HepG2 (cell line): Measurements from ENCODE around the gene CLEC3A. TPM values are rescaled to one million over a fixed set of nuclear protein-coding genes. Genes with fewer than 3 reads are reported as not detected.

Experiments used
- ETS1 ChIP-seq: sonication (generic); formaldehyde crosslinking; IDR thresholded peaks from 2 replicates; pipeline ENCODE4 v1.4.0; 2020; ENCODE audit warnings: missing genetic modification reagents
- HOMEZ ChIP-seq: IDR thresholded peaks from 2 replicates; pipeline ENCODE4 v1.6.1; 2016; ENCODE audit warnings: low read depth
- MIXL1 ChIP-seq: IDR thresholded peaks from 2 replicates; pipeline ENCODE4 v1.6.1; 2016
- MTA1 ChIP-seq: sonication (generic); formaldehyde crosslinking; IDR thresholded peaks from 2 replicates; pipeline ENCODE4 v1.4.0; 2020; ENCODE audit warnings: missing genetic modification reagents, mild to moderate bottlenecking, borderline replicate concordance
- PTBP1 ChIP-seq: fragments of 200-400 bp; formaldehyde crosslinking; IDR thresholded peaks from 2 replicates; pipeline ENCODE4 v1.6.1; 2018; ENCODE audit warnings: low read length, low read depth; ENCODE audit not compliant: poor library complexity, severe bottlenecking
- RFX5 ChIP-seq: IDR thresholded peaks from 2 replicates; pipeline ENCODE4 v1.6.1; 2011; ENCODE audit warnings: low read depth, low read length, improper control_type of control experiment
- RXRA ChIP-seq: sonication (generic); formaldehyde crosslinking; IDR thresholded peaks from 2 replicates; pipeline ENCODE4 v1.5.1; 2020; ENCODE audit warnings: missing genetic modification reagents
- SIN3B ChIP-seq: fragments of 150-350 bp; IDR thresholded peaks from 2 replicates; pipeline ENCODE4 v1.6.1; 2014; ENCODE audit warnings: low read length
- SOX13 ChIP-seq, 3 experiments: fragments of 450-650 bp in 1 of 3; sonication (generic) in 1 of 3; formaldehyde crosslinking in 1 of 3; IDR thresholded peaks in 2 of 3; conservative IDR thresholded peaks in 1 of 3; 2 replicates each; pipeline versions ENCODE4 v1.5.0 to v1.6.1; 2016 to 2020; ENCODE audit warnings: antibody characterized with exemption in 1 of 3, mild to moderate bottlenecking in 1 of 3, missing compliant biosample characterization in 1 of 3, missing genetic modification reagents in 1 of 3, moderate library complexity in 1 of 3
- THYN1 ChIP-seq: sonication (generic); formaldehyde crosslinking; IDR thresholded peaks from 2 replicates; pipeline ENCODE4 v1.8.1; 2023; ENCODE audit warnings: low read depth, mild to moderate bottlenecking, moderate library complexity, missing genetic modification reagents, borderline replicate concordance
- ZBTB21 ChIP-seq: sonication (generic); formaldehyde crosslinking; IDR thresholded peaks from 2 replicates; pipeline ENCODE4 v1.4.0; 2020; ENCODE audit warnings: missing genetic modification reagents
- ZBTB49 ChIP-seq: sonication (generic); formaldehyde crosslinking; IDR thresholded peaks from 2 replicates; pipeline ENCODE4 v1.4.0; 2020; ENCODE audit warnings: missing genetic modification reagents, borderline replicate concordance
- ZFAT ChIP-seq: sonication (generic); formaldehyde crosslinking; conservative IDR thresholded peaks from 2 replicates; pipeline ENCODE4 v1.8.1; 2023; ENCODE audit warnings: missing genetic modification reagents, inconsistent platforms
- ZHX1 ChIP-seq: sonication (generic); formaldehyde crosslinking; IDR thresholded peaks from 2 replicates; pipeline ENCODE4 v1.8.1; 2022; ENCODE audit warnings: low read depth, mild to moderate bottlenecking, missing genetic modification reagents
- ZNF124 ChIP-seq: sonication (generic); formaldehyde crosslinking; IDR thresholded peaks from 2 replicates; pipeline ENCODE4 v1.4.0; 2020; ENCODE audit warnings: missing genetic modification reagents
- ZNF761 ChIP-seq: sonication (generic); formaldehyde crosslinking; conservative IDR thresholded peaks from 2 replicates; pipeline ENCODE4 v1.4.0; 2020; ENCODE audit warnings: mild to moderate bottlenecking, missing genetic modification reagents
- ZNF850 ChIP-seq: sonication (generic); formaldehyde crosslinking; conservative IDR thresholded peaks from 2 replicates; pipeline ENCODE4 v1.9.0; 2021; ENCODE audit warnings: mild to moderate bottlenecking, missing genetic modification reagents
- ZXDC ChIP-seq: sonication (generic); formaldehyde crosslinking; IDR thresholded peaks from 2 replicates; pipeline ENCODE4 v1.5.0; 2020; ENCODE audit warnings: mild to moderate bottlenecking, missing genetic modification reagents
- polyA plus RNA-seq, 8 experiments: library from polyadenylated mRNA; depleted of rRNA in 3 of 8; stranded (reverse) in 7 of 8; unstranded in 1 of 8; fragments of >200 nt; fragmentation: Illumina TruSeq in 4 of 8; extraction: Trizol in 4 of 8; gene quantifications; 2 replicates each; pipeline versions ENCODE4 v1.2.1 to v1.2.3, GENCODE V29; 2011 to 2016; ENCODE audit warnings: low read depth in 4 of 8, missing spikeins in 1 of 8, mixed read lengths in 1 of 8; ENCODE audit not compliant: insufficient read depth in 1 of 8
- total RNA-seq, 5 experiments: library from RNA; depleted of rRNA; stranded (reverse); fragments of >200 nt; fragmentation: Illumina TruSeq; extraction: Trizol; gene quantifications; 2 replicates each; pipeline ENCODE4 v1.2.3, GENCODE V29; 2016; ENCODE audit warnings: low read depth in 1 of 5

Gene CLEC3A
- total and polyA plus RNA-seq, 2 of the 13 experiments (the other 11 are each of a cell fraction or from before 2014, with no cell fraction given) = not detected

GRCh38 chr16:78045865-78046581, 23.7 kb downstream of the CLEC3A start (continued):
- peak; percentile 77 for TF ChIP-seq RXRA (CRISPR knock-in tag)
- peak; percentile 96 for TF ChIP-seq ZFAT (CRISPR knock-in tag)
- peak; percentile 98; the same call in 1 of the 2 replicates for TF ChIP-seq ZBTB49 (CRISPR knock-in tag)
- peak; percentile 76; the same call in 1 of the 2 replicates for TF ChIP-seq ZBTB21 (CRISPR knock-in tag)
- TF ChIP-seq ZHX1 (CRISPR knock-in tag) = peak; percentile 95; the same call in 1 of the 2 replicates
- peak; percentile 69; the same call in 1 of the 2 replicates for TF ChIP-seq HOMEZ (CRISPR knock-in tag)
- TF ChIP-seq SIN3B = no peak
- TF ChIP-seq ZNF761 (CRISPR knock-in tag) = peak; percentile 95
- peak; percentile 99 for TF ChIP-seq ETS1
- TF ChIP-seq PTBP1 = peak; percentile 76
- no peak for TF ChIP-seq THYN1 (CRISPR knock-in tag)
- TF ChIP-seq MIXL1 = peak; percentile 89; the same call in 1 of the 2 replicates
- peak; percentile 99 for TF ChIP-seq ZNF124 (CRISPR knock-in tag)
- TF ChIP-seq ZNF850 (CRISPR knock-in tag) = no peak
- TF ChIP-seq RFX5 = no peak
- TF ChIP-seq ZXDC (CRISPR knock-in tag) = peak; percentile 96
- TF ChIP-seq MTA1 (CRISPR knock-in tag) = peak; percentile 90
- TF ChIP-seq SOX13 (IDR thresholded peaks at IDR 0.05) = no peak
- TF ChIP-seq SOX13 (CRISPR knock-in tag; conservative IDR thresholded peaks at IDR 0.05 in 1 of 2, IDR thresholded peaks at IDR 0.05 in 1 of 2) = peak in 1 of 2 experiments; percentile 79; a peak in 2 of 4 replicates
